CD4-positive, alpha-beta T cell treated with Interleukin-2 at 100 ng/mL for 4 hours (primary cell): ENCODE data around the gene URGCP.
A peak's percentile ranks its signal among the peaks of the same experiment; 100 is the strongest.

Experiments
- DNase-seq: peaks from one replicate; pipeline ENCODE4 v3.0.0-alpha.2; 2020; ENCODE audit warnings: low spot score

The URGCP gene, protein sequence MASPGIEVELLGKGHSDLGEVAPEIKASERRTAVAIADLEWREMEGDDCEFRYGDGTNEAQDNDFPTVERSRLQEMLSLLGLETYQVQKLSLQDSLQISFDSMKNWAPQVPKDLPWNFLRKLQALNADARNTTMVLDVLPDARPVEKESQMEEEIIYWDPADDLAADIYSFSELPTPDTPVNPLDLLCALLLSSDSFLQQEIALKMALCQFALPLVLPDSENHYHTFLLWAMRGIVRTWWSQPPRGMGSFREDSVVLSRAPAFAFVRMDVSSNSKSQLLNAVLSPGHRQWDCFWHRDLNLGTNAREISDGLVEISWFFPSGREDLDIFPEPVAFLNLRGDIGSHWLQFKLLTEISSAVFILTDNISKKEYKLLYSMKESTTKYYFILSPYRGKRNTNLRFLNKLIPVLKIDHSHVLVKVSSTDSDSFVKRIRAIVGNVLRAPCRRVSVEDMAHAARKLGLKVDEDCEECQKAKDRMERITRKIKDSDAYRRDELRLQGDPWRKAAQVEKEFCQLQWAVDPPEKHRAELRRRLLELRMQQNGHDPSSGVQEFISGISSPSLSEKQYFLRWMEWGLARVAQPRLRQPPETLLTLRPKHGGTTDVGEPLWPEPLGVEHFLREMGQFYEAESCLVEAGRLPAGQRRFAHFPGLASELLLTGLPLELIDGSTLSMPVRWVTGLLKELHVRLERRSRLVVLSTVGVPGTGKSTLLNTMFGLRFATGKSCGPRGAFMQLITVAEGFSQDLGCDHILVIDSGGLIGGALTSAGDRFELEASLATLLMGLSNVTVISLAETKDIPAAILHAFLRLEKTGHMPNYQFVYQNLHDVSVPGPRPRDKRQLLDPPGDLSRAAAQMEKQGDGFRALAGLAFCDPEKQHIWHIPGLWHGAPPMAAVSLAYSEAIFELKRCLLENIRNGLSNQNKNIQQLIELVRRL

DNA sequence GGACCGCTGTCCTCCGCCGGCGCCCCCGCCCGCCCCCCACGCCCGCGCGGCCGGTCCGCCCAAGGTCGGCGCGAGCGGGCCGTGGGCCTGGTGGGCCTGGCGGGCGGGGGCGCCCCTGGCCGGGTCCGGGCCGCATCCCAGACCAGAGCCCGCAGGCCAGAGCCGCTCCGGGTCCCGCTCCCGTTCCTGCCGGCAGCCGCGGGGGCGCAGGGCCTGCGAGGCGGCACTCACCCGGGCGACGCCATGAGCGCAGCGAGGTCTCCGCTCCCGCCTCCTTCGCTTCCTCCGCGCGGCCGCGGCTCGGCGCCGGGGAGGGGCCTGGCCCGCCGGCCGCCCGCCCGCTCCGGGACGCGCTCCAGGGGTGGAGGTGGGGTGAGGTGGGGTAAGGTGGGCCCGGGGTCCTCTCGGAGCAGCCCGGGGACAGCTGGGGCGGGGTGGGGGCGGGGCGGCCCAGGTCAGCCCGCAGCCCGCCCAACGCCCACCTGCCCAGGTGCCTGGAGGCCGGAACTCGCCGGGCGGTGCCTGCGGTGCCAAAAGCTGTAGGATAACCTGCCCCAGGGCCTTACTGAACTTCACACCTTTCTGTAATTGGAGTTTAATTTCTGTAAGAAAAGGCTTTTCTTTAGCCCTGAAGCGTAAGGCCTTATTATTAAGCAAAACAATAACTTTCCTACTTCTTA lies at the start of gene URGCP:
Gene URGCP, minus strand, starts transcription at position 266 of the 680 bp plus-strand sequence. Its CDS starts 21 bp downstream, at position 245.
- DNase-seq = peak; percentile 47

DNA sequence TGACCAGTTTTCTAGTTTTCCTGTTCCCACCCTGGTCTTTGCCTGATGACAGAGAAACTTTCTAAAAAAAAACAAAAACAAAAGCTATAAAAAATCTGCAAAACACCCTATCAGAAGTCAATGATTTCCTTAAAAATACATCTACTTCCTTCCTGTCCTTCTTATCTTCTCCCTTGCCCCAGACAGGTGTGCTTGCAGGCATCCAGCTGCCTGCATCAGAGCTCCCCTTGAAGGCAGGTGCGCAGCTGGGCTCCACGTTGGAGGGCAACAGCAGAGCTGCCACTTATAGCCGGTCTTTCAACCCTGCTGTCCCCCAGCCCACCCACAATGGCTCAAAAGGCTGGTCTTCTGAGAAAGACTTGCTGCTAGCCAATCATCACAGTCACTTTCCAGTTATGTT lies 49.6 kb upstream of the URGCP start:
- no peak for DNase-seq

DNA sequence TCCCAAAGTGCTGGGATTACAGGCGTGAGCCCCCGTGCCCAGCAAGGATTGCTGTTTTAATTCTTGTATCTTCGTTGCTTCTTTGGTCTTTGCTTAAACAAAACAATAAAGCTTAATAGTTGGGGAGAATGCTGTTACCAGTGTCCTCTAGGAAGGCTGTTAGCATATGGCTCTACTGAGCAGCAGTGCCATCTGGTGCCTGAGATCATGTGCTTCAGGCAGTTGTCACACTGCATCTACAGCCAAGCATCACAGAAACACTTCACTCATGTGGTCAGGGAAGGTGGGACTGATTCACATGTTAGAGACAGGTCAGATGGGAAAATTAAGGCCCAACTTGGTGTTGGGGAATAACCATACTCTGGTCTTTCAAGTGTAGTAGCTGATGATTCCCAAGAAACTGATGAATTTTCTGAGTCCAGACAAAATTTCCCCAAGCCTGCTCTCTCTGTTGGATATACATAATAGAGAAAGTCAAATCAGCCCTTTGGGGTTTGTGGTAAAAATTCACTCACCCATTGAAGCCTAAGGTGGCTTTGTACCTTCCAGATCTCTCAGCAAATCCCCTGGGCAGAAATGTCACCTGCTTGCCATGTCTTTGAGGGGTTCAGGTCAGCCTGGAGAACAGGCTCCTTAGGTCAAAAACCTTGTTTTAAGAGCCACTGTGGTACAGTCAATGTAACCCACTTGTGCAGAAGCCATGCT lies 48.3 kb upstream of the URGCP start:
- no peak for DNase-seq

DNA sequence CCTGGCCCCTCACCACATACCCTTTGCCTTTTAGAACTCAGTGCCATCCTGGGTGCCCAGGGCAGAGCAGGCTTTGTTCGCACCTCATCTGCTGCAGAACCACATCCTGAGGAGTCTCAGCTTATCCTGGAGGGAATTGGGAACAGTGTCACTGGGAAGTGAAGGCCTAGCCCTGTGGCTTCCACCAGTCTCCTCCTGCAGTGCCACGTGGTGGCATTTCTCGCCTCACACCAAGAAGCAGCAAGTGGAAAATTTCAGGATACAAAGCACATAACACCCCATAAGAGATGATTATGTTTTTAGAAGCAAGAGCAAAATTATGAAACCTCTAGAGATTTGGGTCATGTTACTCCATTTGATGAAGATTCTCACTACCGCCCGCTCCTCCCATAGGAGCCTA lies 46.7 kb upstream of the URGCP start:
- DNase-seq = no peak

DNA sequence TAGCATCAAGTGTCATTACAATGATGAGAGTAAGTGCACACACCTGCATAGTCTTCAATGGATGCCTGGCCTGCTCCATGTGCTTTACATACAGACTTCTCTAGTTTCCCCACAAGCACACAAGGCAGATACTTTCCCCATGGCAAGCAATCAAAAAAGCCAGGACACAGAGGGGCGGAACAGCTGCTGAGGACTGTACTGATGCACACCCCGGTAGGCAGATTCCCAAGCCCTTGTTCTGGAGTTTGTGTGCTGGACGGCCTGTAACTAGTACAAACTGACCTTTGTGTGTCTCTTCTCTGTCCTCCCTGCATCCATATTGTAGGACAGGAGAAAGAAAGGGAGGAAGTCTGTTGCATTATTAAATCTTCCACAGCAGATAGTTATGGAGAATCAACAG lies 45.6 kb upstream of the URGCP start:
- DNase-seq = no peak

DNA sequence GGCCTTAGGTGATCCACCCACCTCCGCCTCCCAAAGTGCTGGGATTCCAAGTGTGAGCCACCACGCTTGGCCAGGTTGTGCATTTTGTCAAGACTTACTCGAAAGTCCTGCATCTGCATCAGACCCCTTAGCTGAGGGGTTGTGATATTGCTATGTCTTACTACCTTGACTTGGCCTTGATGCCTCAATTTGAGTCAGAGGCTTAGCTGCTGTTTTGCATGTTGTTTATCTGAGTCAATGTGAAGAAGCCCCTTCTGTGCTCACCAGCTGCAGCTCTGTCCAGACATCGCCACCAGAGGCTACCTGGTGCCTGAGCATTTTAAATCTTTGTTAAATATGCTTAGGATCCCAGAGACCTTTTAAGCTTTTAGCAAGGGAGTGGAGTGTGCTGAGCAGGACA lies 37.9 kb upstream of the URGCP start:
- no peak for DNase-seq

DNA sequence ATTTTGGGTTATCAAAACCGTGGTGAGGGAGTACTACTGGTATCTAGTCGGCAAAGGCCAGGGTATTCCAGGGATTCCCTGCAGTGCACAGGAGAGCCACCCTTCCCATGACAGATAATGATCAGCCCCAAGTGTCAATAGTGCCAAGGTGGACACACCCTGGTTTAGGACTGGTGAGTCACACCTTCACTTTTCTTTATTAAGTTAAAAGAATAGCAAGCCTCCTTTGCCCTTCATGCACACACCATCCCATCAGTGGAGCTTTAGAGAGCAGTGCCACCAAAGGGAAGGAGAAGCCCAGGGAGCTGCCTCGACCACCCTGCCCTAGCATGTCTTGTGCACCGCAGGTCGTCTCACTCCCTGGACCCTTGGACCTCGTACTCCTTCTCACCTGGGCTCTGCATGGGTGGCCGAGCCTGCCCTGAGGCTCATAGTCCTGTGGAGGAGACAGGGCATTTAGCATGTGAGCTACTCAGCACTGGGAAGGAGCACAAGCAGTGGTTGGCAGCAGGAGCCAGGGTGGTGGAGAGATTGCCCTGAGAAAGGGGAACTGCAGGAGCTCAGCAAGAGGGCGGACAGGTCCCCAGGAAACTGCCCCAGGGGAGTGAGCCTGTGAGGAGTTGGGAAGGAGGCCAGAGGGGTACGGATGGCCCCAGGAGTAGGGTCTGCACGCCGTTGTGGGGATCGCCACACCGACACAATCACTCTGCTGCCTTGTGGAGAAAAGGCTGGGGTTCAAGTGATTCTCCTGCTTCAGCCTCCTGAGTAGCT lies 37.2 kb upstream of the URGCP start:
- DNase-seq = no peak

DNA sequence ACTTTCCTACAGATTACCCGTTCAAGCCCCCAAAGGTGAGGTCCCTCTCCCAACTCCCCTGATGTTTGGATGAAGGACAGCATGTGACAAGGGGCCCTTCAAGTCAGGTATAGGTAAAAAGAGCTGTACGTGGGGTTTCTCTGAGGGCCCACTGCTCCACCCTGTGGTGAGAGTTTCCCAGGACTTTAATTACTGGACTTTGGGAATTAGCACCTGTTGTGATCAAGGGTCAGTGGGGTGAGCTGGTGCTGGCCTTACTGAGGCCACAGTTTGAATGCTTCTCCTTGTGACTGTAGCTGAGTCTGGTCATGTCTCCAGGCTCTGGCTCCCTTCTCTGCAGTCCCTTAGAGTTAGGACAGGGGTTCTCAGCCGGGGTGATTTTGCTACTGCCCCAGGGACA lies 36.6 kb upstream of the URGCP start:
- no peak for DNase-seq

DNA sequence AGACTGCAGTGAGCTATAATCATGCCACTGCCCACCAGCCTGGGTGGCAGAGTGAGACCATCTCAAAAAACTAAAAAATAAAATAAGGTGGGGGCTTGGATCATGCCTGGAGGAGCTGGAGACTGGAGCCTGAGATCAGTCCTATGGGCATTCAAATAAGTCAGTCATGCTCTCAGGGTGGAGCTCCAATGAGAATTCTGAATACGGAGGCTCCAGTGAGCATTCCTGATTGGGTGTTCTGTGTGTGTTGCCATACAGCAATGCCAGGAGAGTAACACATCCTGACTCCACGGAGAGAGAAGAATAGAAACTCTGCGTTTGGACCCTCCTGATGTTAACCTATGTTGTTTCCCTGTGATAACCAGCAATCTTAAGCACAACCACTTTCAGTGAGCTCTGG lies 35.9 kb upstream of the URGCP start:
- DNase-seq = no peak

DNA sequence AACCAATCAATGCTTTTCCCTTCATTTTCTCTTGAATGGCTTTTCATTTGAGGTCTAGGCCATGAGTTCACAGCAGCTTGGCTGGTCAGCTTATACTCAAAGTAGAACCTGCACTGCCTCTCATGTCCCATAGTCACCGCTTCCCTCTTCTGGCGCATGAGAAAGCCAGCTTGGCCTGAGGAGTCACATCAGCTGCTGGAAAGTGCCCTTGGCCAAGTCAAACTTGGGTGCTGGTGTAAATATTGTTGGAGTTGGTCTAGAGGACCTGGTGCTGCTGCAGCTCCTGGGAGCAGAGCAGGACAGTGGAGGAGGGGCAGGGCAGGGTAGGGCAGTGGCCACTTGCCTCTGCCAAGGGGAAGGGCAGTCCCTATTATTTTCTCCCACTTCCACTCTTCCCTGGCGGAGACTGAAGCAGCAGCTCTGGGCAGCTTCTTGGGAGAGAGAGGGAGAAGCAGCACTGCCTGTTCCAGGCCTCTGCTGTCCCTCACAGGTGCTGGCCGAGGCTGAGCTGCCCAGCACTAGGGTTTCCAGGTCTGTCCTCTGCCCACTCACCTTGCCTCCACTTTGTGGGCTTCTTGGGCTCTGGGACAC lies 32.6 kb upstream of the URGCP start:
- no peak for DNase-seq

DNA sequence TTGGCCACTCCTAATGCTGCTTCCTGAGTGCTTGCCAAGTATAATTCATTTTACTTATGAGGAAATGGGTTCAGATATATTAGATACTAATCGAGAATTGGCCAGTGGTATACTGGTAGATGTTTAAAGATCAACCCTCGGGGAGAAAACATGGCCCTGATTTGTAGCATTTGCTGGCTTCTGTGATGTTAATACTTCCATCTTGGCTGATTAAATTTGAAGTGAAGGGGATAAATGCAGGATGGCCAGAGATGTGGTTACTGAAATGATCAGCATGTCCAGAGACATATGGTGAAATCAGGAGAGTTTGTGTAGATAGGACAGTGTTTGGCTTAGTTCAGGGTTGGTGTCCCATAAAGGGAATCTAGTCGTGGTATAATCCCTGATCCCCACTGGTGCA lies 31.0 kb upstream of the URGCP start:
- DNase-seq = no peak

DNA sequence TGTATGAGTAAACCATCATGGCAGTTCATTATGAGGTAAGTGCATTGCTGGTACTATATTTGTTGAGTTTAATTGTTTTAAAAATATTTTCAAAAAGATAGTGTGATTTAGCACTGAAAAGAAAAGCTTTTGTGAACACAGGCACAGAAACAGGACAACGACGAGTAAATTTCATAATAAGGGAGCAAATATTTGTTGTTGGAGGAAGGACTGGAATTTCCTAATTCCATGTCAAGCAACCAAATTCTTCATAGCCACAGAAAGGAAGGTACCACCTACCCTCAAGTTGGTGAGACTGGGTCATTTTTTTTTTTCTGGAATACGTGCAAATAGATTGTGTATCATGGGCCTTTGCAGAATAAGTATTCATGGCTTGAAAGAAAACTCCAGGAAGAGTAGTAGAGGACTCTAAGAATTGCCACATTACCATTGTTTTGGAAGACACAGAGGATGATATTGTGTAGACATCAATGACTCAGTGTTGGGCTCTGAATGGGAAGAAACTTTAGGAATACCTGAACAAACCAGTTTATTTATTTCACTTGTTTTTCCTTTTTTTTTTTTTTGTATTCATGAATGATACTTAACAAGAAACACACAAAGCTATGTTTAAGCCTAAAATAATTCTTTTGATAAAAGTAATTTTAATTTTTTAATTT lies 27.6 kb upstream of the URGCP start:
- no peak for DNase-seq

DNA sequence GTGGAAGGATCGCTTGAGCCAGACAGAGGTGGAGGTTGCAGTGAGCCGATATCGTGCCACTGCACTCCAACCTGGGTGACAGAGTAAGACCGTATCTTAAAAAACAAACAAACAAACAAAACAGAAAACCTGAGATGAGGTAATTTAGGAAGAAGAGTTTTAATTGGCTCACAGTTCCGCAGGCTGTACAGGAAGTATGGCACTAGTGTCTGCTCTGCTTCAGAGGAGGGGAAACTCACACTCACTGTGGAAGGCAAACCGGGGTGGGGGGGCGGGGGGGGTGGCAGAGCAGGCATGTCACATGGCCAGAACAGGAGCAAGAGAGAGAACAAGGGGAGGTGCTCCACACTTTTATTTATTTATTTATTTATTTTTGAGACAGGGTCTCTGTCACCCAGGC lies 24.9 kb upstream of the URGCP start:
- DNase-seq = no peak

DNA sequence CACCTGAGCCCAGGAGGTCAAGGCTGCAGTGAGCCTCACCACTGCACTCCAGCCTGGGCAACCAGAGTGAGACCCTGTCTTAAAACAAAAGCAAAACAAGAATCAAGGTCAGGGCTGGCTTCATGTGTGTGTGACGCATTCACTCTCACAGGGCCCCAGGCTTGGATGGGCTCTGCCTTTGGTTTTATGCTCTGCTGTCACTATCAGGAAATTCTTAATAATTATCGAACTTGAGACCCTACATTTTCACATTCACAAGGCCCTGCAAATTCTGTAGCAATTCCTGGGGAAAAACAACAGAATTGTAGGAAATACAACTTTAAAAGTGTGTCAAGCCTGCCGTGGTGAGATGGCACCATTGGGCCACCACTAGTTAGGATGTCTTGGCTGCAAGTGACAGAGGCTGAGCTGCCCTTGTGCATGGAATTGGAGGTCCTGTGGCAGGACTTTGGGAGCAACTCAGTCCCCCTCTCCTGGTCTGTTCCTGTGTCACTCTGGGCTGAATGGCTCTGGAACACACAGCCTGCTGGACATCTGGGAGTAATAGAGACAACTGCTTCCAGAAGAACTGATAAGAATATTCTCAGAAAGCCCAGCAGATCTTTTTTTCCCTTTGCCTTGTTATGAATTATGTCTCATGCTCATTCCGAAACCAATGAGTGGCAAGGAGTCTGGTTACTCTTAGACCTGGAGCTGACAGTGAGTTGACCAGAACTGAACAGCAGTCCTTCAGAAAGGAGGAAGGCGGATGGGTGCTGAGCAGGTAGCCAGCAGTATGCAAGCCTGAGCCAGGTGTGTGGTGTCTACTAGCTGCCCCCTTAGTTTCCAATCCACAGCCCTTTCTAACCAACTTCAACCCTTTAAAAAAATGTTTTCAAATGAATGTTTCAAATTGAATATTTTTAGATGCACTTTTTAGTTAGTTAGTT lies 23.4 kb upstream of the URGCP start:
- no peak for DNase-seq

DNA sequence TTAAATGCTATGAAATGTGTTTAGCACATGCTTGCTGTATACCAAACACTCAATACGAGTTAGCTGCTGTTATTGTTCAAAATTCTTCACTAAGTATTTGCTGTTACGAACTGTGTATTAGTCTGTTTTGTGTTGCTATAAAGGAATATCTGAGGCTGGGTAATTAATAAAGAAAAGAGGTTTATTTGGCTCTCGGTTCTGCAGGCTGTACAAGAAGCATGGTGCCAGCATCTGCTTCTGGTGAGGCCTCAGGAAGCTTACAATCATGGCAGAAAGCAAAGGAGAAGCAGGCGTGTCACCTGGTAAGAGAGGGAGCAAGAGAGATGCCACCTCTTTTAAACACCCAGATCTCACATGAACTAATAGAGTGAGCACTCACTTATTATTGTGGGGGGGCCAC lies 21.4 kb upstream of the URGCP start:
- DNase-seq = no peak

DNA sequence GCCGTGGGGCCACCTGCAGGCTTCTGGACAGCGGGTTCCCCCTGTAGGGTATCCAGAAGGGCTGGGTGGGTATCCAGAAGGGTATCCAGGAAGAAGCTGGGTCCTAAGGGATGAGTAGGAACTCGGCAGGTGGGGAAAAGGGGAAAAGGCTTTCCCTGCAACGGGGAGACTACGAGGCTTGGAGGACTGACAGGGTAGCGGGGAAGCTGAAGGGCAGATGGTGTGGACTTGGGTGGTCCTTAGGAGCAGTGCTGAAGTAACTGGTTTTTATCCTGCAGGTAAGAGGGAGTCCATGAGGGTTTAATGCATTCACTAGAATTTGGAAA lies 20.4 kb upstream of the URGCP start:
- DNase-seq = no peak

DNA sequence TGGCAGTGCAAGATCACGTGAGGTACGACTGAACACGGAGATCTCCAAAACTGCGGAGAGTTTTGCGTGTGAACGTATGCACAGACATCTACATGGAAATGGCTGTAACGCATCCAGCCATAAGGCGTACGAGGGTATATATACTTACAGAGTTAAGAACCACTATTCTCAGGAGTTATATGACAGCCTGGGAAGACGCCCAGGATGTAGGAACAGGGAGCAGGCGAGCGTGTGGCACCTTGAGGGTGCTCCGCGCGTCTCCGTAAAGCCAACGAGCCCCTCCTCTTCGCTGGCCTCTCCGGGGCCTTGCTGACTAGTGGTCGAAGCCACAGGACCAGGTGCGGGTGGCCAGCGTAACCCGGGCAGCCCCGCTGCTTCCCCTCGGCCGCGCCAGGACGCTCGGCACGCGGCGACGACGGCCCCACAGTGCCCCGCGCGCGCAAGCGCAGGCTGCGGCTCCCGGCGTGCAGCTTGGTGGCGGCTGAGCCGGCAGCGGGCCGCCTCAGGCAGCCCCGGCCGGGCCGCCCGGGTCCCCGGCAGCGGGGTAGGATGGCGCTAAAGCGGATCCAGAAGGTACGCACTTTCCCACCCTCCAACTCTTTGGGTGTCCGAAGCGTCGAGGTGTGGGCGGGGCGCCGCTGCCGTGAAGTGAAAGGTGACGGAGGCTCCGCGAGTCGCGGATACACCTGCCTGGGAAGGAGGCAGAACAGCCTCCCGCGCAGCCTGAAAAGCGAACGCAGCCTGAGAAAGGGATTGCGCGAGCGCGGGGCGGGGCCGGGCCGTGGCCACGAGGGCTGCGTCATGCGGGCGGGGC lies 19.8 kb upstream of the URGCP start, which contains the start of gene UBE2D4:
Gene UBE2D4, plus strand, starts transcription at position 453 of the 814 bp plus-strand sequence. Its CDS starts 97 bp downstream, at position 550.
- DNase-seq = peak; percentile 86

DNA sequence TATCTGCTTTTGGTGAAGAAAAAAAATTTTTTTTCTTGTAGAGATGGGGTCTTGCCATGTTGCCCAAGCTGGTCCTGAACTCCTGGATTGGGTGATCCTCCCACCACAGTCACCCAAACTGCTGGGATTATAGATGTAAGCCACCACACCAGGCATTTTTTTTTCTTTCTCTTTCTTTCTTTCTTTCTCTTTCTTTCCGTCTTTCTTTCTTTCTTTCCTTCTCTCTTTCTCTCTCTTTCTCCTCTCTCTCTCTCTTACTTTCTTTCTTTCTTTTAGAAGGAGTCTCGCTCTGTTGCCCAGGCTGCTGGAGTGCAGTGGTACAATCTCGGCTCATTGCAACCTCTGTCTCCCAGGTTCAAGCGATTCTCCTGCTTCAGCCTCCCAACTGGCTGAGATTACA lies 16.3 kb upstream of the URGCP start:
- DNase-seq = no peak
